Kidney glomerular epithelial cell (primary cell): ENCODE measurements around the gene APEX2.
"Not testable (repeated sequence)": the region's sequence is repeated elsewhere in the genome, so short reads cannot be mapped to it uniquely, and the experiment has no call there.

ENCODE experiments used
- DNase-seq: peaks from one replicate; lab custom pipeline; 2025; lab: John Stamatoyannopoulos, UW

APEX2 gene

DNA sequence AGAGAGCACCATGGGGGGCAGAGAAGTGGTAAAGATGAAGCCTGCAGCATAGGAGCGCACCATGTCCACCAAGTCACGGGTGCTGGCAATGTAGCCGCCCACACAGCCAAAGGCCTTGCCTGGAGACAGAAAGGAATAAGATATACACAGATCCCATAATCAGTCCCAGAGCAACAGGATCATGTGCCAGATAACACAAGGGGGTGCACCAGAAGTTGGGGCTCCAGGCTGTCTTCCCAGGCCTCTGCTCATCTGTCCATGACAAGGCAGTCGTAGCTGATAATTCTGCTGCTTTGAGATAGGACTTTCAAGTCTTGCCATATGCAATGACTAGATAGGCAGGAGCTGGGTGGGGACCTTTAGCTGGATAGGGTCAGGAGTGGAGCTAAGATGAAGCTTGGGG lies 14.7 kb downstream of the APEX2 start:
- no peak for DNase-seq

DNA sequence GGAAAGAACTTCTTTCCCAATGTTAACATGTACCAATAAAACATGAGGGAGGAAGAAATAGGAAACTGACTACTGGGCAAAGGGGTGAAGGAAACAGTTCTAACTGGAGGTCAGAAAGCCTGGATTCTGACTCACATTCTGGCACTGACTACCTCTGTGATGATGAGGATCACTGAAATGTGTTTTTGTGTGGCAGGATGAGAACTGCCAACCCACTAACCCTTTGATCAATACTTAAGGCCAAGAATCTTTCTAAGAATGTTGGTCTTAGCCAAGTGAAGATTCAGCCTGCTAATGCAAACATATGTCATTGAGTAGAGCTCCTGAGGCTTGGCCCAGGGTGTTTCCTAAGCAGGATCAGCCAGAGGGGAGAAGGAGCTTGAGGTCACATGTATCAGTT lies 26.0 kb downstream of the APEX2 start:
- no peak for DNase-seq

DNA sequence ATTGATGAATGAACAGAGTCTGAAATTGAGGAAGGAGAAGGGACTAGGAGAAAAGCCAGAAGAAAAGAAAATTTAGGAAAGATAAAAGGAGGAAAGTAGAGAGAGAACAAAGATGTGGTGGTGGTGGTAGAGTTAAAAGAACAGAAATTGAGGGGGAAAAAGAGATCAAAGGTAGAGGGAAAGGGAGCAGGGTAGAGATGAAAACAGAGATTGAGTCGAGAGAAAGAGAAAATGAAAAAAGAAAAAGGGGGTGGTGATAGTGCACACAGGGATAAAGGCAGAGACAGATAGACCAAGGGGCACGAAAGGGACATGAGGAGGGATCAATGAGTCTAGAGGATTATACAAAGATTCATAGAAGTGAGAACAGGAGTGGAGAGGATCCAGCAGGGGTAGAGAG lies 26.7 kb downstream of the APEX2 start:
- DNase-seq: no peak

DNA sequence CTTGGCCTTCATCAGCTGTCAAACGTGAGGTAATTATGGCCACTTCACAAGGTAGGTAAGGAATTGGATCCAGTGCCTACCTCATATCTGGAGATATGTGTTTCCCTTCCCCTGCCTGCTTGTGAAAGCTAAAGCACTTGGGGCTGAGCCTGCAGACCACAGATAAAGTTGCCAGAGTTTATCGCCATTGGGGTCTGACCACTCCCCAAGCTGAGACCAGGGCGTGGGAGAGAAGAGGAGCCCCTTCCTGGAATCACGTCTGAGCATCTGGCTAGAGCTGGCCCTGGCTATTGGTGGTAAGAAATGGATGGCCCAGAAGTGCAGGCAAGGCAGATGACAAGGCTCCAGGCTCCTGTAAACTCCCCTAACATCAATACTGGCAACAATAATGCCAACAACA lies 27.9 kb downstream of the APEX2 start:
- no peak for DNase-seq

DNA sequence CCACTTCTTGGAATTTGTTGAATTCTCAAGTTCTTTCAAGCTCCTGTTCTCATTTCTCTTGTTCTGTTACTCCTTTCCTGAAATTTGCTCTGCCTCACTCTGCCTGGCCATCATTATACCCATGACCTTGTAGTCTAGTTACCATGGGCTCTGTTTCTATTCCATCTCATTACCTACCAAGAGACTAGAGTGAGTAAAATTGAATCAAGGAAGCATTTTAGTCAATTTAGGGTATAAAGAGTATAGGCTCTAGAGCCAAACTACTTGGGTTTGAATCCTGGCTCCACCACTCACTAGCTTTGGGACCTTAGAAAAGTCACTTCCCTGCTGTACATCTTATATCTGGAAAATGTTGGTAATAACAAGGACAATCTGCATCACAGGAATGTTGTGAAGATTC lies 28.4 kb downstream of the APEX2 start:
- no peak for DNase-seq

DNA sequence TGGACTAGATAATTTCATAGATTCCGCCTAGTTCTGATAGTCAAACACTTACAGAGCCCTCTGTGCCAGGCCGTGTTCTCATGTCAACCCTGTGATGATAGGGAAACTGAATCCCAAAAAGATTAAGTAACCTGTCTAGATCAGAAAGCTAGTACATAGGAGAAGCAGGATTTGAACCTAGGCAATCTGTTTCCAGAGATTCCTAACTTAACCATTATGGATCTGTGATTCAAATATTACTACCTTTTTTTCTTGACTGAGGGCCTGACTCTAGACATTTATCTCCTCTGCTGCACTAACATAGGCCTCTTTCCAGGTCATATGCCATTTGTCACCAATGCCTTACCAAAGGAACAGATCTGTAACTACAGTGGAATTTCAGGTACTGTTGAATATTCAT lies 29.1 kb downstream of the APEX2 start:
- no peak for DNase-seq

DNA sequence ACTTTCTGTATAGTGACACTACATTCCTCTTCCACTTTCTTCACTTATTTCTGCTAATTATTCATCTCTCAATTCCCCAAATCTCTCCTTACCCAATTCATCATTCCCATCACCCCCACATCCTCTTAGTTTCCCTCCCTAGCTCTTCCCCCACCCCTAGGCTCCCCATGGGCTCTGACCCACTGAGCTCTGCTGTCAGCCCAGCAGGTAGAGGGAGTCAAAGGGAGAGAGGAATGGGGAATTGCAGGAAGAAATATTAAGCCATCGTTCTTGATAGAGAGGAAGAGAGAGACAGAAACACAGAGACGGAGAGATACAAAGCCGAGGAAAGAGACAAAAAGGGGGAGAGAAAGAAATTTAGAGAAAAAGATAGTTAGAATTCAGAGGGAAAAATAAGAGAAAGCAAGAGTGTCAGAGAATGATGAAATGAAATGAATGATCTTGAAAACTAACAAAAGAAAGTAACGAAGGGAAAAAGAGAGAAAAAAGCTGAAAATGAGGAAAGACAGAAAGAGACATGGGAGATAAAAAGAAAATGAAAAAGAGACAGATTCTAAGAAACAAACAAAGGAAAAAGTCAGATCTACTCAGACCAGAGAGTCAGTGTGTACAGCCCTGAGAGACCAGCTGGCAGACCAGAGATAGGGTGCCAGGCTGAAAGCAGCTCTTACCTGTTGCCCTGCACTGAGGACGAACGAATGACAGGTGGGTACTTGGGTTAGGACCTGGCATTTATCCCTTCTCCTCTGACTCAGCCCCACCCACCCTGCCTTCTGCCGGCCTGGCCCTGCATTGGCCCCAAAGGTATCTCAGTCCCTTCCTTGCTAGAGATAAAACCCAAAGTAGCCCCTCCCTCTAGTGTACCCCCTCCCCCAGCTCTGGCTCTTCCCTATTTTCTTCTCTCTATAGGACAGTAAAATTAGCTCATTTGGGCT lies 30.4 kb downstream of the APEX2 start, which contains the start of gene ALAS2:
Gene ALAS2 (minus strand): TSS at position 707 of the 935 bp plus-strand sequence. CDS start 4,977 bp downstream, outside the sequence.
- no peak for DNase-seq

DNA sequence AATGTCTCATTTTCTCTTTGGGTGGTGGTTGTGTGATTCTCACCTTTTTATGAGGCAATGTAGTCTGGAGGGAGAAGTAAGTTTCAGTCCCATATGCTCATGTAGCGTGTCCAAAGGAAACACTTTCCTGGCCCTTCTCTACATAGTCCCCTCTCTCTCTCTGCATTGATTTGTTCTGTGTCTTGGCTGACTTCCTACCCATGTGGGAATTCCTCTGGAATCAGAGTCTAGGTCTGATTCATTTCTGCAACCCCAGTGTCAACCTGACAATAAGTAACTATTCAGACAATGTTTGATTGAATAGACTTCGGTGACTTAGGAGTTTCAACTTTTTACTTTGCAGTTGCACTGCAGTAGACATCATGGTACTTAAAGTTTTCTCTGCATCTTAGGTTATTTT lies 33.3 kb downstream of the APEX2 start:
- DNase-seq: peak; percentile 13

DNA sequence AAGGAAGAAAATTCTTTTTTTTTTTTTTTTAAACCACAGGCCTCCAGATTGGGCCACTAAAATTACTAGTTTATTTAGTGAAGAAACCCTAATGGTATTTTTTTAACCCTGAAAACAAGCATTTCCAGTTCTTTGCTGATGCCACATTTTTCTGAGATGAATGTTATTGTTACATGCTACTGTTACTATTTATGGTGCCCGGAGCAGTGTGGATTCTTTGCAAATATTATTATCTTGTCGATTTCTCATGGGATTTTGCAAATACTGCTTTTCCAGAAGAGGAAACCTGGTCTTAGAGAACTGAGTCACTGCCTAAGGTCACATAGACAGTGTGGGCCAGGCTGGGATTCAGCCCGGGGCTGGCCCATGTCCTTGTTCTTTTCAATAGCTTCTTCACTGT lies 39.3 kb downstream of the APEX2 start:
- DNase-seq: no peak

DNA sequence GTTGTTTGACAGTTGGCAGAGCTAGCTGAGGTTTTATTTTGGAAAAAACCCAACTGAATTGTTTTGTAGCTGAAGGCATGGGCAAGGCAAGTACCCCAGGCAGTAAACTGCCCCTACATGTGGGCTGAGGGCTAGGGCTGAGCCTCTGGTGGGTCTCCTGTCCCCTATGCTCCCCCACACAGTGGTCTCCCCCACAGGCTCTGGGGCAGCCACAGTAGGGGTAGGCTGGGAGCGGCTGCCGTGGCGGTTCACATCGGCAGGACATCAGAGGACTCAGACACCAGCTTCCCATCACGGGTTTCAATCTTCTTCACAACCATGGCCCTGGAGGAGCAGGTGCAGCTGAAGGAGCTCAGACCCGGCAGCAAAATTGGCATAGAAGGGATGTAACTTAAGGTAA lies 41.4 kb downstream of the APEX2 start:
- DNase-seq: no peak

DNA sequence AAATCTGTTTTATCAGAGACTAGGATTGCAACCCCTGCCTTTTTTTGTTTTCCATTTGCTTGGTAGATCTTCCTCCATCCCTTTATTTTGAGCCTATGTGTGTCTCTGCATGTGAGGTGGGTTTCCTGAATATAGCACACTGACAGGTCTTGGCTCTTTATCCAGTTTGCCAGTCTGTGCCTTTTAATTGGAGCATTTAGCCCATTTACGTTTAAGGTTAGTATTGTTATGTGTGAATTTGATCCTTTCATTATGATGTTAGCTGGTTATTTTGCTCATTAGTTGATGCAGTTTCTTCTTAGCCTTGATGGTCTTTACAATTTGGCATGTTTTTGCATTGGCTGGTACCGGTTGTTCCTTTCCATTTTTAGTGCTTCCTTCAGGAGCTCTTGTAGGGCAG lies 50.4 kb downstream of the APEX2 start:
- not testable (repeated sequence) for DNase-seq

DNA sequence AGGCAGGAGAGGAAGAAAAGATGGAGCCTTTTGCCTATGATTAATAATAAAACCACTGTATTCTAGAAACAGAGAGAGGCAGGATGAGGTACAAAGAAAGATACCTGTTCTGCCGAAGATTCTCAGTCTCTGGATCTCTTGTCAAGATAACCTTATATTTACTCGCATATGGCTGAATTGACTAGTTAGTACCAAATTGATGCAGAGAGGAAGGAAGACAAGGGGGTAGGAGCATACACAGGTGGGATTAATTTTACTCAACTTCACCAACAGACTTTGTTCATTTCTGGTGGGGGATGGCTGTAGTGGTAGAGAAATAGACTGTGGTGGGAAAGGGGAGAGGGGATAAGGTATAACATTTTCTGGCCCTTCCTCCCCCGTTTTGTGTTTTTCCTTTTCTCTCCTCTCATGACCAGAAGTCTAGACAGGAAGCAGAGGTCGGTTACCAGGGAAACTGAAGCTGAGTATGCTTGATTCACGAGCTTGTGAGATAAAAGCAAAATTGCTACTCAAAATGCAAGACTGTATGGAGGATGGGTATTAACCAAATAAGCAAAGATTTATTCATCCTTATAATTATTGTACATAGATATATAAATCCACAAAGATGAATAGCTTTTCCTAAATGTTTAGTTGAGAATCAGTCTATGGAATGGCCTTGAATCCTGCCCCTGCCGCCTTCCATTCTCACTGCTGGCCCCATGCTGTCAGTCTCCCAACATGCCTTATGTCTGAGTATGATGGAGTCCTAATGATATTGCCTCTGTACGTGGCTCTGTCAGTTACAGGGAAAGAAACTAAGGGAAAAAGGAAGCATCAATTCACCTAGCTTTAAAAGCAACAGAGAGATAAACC lies 56.9 kb downstream of the APEX2 start:
- peak; percentile 9 for DNase-seq

DNA sequence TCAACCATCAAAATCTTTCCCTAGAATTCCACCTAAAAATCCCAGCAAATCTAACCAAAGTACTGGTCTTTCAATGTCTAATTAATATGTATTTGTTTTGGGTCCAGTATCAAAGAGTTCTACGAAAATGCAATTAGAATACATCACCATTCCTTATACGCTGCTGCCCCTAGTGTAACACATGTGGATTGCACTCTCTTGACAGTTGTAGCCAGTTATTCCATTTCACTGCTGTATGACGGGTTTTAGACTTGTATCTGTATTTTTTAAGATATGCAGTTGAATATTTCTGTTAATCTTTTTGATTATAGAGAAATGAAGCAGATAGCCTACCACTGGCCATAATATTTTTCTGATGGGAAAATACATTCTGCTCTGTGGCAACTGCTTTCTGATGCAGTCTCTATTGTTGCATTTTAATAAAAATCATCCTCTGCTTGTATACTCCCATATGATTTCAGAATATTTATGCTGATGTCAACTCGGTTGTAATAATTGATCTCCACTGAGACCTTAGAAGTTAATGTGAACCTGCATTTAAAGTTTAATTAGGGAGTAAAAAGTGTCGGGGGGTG lies 57.6 kb downstream of the APEX2 start:
- peak; percentile 57 for DNase-seq
